Fibroblast of gingiva (primary cell): Measurements from ENCODE around the gene MRTO4.
"Not testable (repeated sequence)": the region's sequence is repeated elsewhere in the genome, so short reads cannot be mapped to it uniquely, and the experiment has no call there.

Source experiments
- DNase-seq: peaks from one replicate; pipeline ENCODE4 v3.0.0-alpha.2; 2011; ENCODE audit warnings: low read depth

MRTO4 gene

DNA sequence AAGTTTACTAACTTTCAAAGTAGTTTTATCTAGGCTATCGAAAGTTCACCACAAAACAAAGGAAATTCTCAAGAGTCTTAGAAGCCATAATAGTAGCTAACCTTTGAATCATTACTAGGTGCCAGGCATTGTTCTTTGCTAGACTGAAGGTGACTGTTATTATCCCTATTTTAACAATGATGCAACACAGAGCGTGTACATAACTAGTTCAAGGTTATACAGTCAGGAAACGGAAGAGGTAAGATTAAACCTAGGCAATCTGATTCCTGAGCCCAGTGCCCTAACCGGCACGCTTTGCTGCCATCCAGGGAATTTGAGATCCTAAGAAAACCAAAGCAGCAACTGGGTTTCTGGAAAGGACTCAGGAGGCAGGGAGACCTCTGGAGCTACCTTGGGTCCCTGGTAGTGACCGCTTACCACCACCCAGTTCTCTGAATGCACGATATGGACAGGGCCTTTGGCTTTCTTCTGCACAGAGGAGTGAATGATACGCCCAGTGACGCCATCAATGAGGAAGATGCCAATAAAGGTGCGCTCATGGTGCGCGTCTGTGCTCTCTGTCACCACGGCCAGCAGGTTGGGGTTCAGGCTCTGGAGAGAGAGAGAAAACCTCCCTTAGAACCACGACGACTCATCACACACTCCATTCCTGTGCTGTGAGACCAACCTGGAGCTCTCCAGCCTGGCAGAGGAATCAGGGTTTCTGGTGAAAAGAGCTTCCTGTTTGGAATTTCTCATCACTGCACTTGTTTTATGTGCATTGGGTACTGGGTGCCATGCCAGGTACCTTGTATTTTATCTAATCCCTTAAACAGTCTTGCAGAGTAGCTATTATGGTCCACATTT is 28.4 kb upstream of the MRTO4 start:
- no peak for DNase-seq

- DNase-seq, result no peak
Measured at GRCh38 chr1:19229229-19229628, 22.4 kb upstream of the MRTO4 start.

- DNase-seq, result peak; percentile 44
Measured at GRCh38 chr1:19229828-19230325, 21.7 kb upstream of the MRTO4 start.

DNA sequence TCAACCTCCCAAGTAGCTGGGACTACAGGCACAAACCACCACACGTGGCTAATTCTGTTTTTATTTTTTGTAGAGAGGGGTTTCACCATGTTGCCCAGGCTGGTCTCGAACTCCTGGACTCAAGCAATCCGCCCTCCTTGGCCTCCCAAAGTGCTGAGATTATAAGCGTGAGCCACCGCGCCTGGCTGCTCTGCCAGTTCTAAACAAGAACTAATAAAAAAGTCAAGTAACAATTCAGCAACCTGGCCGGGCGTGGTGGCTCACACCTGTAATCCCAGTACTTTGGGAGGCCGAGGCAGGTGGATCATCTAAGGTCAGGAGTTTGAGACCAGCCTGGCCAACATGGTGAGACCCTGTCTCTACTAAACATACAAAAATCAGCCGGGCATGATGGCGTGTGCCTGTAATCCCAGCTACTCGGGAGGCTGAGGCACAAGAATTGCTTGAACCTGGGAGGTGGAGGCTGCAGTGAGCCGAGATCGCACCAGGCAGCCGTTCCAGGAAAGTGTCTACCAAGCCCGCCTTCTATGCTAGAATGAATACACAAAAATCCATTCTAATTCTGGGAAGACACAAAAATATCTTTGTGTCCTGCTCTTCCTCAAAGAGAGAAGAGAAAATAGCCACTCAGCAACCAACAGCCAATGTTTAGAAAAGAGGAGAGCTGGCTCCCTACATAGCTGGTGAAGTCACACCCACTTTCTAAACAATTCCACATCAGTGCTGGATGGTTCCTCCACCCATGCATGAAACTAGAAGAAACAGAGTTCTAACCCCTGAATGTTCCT is 19.7 kb upstream of the MRTO4 start:
- not testable (repeated sequence) for DNase-seq

GRCh38 chr1:19232524-19232846 is 19.1 kb upstream of the MRTO4 start:
- DNase-seq, result peak; percentile 90

- DNase-seq, result no peak
Measured at GRCh38 chr1:19234224-19234623, 17.4 kb upstream of the MRTO4 start.

DNA sequence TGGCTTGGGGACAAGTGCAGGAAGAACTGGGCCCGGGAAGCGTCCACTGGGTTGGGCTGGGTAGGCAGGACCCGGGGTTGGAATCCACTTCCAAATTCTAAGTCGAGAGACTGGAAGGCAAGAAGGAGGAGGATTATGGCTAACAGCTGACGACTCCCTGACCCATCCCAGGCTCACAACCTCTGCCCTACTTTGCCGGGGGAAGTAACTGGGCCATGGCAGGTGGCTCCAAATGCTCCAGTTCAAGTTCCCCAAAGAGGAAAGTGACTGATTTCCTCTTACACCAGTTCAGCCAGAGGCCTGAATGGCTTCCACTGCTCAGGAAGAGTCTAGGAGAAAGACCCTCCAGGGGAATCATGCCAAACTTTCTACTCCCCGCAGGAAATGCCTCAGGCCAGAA is 11.7 kb upstream of the MRTO4 start:
- no peak for DNase-seq

GRCh38 chr1:19240673-19241538 is 10.7 kb upstream of the MRTO4 start:
- peak; percentile 68 for DNase-seq

DNA sequence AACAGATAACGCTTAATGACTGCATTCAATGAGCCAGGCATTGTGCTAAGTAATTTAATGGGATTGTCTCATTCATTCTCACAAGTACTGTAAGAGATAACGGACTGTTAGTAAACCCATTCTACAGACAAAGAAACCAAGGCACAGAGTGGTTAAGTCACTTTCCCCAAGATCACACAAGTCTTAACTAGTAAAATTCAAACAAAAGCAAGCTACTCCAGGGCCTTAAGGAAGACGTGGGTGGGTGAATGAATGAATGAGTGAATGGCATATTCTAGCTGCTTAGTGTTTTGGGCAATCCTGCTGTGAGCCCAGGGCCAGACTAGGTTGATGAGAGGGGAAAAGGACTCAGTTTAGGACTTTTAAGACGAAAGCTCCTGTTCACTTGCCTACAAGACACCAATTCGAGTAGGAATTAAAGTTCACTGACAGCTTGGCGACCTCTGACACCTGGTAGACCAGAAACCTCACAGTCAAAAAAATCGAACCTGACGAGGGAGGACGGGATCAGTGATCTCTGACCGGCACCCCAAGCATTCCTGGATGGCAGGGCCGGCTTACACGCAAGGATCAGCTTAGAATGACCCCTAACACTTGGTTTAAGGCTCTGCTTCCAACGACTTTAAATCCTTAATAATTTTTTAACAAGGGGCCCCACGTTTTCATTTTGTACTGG is 838 bp upstream of the MRTO4 start:
- DNase-seq, result no peak

GRCh38 chr1:19254416-19254815 is 2.8 kb downstream of the MRTO4 start:
- DNase-seq, result no peak

DNA sequence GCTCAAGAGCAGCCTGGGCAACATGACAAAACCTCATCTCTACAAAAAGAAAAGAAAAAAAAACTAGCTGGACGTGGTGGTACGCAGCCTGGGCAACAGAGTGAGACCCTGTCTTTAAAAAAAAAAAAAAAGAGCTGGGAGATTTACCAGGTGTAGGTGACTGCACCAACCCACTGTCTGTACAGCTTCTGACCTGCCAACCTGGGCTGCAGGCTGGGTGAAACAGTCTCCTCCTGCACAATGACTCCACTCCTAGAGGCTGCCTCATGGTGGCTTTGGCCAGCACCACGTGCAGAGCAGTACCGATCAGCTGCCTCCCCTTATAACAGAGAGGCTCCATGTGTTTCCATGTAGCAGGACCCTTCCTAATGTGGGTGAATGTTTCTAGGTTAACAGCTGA is 3.7 kb downstream of the MRTO4 start:
- DNase-seq, result no peak

DNA sequence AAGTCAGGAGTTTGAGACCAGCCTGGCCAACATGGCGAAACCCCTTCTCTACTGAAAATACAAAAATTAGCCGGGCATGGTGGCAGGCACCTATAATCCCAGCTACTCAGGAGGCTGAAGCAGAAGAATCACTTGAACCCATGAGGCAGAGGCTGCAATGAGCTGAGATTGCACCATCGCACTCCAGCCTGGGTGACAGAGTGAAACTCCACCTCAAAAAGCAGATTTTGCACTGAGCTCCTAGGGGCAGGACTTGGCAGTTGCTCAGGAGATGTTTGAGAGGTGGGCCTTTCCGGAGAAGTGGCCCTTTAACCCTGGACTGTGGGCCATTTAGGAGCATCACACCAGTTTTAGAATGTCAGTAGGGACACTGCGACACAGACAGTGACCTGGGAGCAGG is 4.7 kb downstream of the MRTO4 start:
- not testable (repeated sequence) for DNase-seq

DNA sequence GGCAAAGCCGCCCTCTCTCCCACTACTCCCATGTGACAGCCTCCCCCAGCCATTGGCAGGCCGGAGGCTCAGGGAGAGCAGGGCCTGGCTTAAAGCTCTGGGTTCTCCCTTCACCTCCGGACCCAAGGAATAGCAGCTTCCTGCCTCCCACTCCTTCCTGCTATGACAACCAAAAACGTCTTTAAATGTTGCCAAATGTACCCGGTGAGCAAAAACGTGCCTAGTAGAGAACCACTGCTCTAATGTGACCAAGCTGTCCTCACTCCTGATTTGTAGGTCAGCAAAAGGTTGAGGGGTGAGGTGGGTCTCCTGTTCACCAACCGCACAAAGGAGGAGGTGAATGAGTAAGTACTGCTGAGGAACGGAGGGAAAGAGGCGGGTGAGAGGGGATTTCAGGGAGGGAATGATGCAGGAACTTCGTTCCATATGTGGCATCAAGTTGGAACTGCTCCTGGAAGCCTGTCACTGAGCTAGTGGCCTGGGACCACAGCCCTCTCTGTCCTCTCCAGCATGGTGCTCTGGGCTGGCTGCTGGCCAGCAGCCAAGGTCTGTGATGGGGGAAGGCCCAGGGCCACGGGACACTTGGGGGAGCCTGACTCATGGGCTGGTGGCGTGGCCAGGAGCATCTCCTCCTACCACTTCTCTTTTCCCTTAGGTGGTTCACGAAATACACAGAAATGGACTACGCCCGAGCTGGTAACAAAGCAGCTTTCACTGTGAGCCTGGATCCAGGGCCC is 5.7 kb downstream of the MRTO4 start:
- DNase-seq, result no peak

DNA sequence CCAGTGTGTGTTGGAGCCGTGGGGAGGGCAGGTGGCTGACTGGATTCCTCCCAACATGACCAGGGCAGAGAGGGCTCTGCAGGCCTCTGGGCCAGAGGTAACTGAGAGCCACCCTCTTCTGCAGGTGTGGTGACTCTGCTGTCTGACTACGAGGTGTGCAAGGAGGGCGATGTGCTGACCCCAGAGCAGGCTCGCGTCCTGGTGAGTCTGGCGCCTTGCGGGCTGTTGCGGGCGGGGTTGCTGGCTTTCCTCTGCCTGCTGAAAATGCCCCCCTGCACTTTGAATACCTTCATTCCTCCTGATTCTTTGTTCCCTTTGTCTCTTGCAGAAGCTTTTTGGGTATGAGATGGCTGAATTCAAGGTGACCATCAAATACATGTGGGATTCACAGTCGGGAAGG is 6.7 kb downstream of the MRTO4 start:
- no peak for DNase-seq

DNA sequence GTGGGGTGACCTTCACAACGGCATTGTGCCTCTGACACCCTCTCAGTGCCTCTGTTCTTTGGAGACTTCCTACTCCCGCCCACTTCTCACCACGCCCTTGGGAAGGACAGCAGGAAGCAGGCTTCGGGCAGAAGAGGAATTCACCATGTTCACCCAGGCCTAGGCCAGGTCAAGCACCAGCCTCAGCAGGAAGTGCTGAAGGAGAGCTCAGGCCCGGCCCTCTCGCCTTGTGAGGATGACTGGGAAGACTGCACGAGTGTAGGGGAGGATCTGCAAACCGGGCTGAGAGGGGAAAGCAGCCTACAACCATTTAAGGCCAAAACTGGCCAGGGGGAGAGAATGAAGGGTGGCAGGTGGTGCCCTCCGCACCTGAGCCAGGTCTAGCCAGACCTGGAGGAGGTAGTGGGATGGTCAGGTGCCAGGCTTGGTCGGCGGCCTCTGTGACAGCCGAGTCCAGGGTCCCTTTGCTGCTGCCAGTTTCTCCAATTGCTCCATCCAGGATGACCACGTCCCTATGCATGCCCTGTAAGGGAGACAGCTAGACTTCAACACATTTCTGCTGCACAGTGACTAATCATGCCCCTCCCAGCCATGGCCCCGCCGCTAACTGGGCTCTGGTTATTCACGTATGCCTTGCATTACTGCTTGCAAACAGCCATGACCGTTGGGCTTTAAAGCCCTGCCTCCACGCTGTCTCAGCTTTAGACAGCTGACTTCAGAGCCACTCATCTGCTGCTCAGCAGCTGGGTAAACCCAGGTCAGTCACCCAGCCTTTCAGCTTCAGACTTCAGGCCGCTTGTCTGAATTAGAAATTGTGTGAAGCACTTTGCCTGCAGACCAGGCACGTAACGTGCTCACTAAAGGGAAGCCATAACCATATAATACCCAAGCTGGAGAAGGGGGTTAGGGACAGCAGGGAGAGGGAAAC is 8.9 kb downstream of the MRTO4 start:
- peak; percentile 94 for DNase-seq

GRCh38 chr1:19262047-19262446 is 10.4 kb downstream of the MRTO4 start:
- DNase-seq, result no peak

DNA sequence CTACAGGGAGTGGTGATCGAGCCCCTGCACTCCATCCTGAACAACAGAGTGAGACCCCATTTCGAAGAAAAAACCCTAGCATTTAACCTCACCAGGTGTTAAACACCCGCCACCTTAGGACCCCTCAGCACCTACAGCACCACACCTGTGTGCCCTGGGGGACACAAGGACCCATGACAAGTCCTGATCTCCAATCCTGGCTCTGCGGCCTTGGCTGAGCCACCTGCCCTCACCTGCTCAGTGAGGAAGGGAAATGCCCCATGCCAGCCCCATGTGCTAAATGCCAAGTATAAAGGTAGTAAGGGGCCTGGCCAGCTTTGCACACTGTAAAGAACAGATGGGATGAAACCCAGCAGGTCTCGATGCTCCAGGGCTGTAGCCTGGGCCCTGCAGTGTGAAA is 11.1 kb downstream of the MRTO4 start:
- DNase-seq, result no peak

GRCh38 chr1:19268445-19268844 is 16.8 kb downstream of the MRTO4 start:
- no peak for DNase-seq

DNA sequence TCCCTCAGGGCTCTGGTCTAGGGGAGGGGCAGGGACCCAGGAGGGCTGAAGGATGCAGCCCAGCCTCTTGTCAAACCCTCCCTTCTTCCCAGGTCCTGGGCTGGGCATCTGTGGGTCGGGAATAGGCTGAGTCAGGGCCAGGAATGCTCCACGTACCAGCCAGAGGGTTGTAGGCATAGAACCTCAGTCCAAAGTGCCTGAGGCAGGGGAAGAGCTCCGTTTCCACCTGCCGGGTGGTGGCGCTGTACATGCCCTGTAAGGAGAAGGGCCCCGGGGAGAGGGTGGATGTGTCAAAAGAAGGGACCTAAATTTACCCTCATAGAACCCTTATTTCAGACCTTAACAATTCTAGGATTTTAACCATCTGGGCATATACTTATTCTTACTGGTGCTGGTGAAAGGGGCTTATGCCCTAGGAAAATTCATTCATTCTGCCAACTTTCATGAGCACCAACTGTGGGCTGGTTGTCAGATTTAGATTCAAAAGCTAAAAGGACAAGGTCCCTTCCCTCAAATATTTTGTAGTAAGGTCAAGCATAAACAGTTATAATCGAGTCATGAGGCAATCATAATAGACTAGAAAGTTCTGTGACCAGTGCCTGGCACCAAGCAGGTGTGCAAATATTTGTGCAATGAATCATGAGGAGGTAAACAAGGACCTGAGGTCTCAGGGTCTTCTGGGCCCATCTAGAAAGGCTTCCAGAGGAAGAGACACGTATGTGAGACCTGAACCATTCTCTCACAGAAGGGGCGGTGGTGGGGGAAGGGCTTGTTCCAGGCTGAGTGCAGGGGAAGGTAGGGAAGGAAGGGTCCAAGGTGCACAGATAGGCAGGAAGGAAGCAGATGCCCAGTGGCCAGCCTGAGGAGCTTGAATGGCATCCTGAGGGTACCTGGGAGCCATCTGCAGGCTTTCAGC is 18.1 kb downstream of the MRTO4 start:
- not testable (repeated sequence) for DNase-seq
